Duodenal mucosa (tissue), 2 donors: ENCODE results near the gene VPS37D.

Source experiments
- H3K27ac ChIP-seq: one replicate; pipeline ENCODE4 v1.7.0; 2013; ENCODE audit warnings: low read depth, low read length
- H3K27me3 ChIP-seq, 2 donors: one replicate each; pipeline ENCODE4 v1.7.0; 2013; ENCODE audit warnings: low read length in 2 of 2, control low read depth in 1 of 2; ENCODE audit not compliant: insufficient read depth in 2 of 2, control insufficient read depth in 1 of 2
- H3K36me3 ChIP-seq, 2 donors: one replicate each; pipeline ENCODE4 v1.7.0; 2013; ENCODE audit warnings: low read length in 2 of 2, control low read depth in 1 of 2; ENCODE audit not compliant: insufficient read depth in 2 of 2, control insufficient read depth in 1 of 2
- H3K4me1 ChIP-seq, 2 donors: one replicate each; pipeline ENCODE4 v1.7.0; 2013; ENCODE audit warnings: low read length in 2 of 2, control low read depth in 1 of 2; ENCODE audit not compliant: insufficient read depth in 2 of 2, control insufficient read depth in 1 of 2
- H3K4me3 ChIP-seq, 2 donors: one replicate each; pipeline ENCODE4 v1.7.0; 2013; ENCODE audit warnings: low read length in 2 of 2, low read depth in 1 of 2
- H3K9ac ChIP-seq, 2 donors: one replicate each; pipeline ENCODE4 v1.7.0; 2013; ENCODE audit warnings: low read length in 2 of 2, low read depth in 1 of 2
- H3K9me3 ChIP-seq, 2 donors: one replicate each; pipeline ENCODE4 v1.7.0; 2013; ENCODE audit warnings: low read length in 2 of 2, control low read depth in 1 of 2; ENCODE audit not compliant: control insufficient read depth in 1 of 2

VPS37D gene

DNA sequence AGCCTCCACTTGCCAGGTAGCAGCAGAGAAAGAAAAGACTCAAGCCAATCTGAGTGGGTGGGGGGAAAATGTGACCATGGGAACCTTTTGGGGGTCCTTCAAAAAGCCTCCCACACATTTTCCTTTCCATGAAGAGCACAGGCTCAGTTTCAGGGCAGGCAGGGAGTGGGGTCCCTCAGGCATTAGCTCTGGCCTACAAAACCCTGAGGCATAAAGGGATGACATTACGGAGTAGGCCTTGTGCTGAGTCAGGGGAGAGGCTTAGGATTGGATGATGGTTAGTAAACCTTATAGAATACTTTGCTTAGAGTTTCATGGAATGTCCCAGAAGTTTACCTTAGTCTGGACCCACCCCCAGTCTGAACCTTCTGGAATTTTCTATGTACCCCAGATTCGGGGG, 12.1 kb downstream of the VPS37D start:
- Histone ChIP-seq H3K9me3 (no peaks in the 10 kb centered on the region), H3K36me3 (peaks cover 0 to 13% of the 10 kb centered on the region in 2 donors), H3K4me1 (peaks cover 16 to 24% of the 10 kb centered on the region in 2 donors), H3K27me3 (no peaks in the 10 kb centered on the region), H3K27ac (no peak overlapping the region), H3K9ac (no peak overlapping the region), H3K4me3 (no peak overlapping the region)

DNA sequence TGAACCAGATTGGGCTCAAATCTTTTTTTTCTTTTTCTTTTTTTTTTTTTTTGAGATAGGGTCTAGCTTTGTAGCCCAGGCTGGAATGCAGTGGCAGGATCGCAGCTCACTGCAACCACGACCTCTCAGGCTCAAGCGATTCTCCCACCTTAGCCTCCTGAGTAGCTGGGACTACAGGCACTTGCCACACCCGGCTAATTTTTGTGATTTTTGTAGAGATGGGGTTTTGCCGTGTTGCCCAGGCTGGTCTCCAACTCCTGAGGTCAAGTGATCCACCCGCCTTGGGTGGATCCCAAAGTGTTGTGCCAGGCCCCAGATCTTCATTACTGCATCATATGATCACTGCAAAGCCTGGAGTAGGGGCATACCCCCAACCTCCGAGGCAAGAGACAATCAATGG, 12.9 kb downstream of the VPS37D start:
- H3K4me3 ChIP-seq, result no peak overlapping the region
- H3K9ac ChIP-seq, result no peak overlapping the region
- H3K4me1 ChIP-seq, result peaks cover 16 to 24% of the 10 kb centered on the region in 2 donors

DNA sequence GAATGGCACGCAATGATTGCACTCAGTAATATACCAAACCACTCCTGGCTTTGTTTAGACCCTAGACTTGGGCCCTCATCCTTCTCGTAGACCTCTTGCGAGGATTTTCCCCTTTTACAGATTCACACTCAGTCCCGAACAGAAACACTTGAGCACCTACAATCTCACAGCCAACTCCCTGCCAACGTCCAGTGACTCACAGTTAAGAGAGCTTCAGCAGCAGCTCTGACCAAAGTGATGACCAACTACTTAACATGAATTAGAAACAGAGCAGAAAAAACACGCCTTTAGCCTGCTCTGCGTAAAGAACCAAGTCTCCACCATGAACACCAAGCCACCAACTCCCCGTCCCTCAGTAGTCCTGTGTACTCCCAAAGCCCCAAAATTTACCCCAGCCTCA, 13.4 kb downstream of the VPS37D start:
- peaks cover 16 to 24% of the 10 kb centered on the region in 2 donors for H3K4me1 ChIP-seq
- no peak overlapping the region for H3K27ac ChIP-seq
- H3K9ac ChIP-seq, result no peak overlapping the region
- no peaks in the 10 kb centered on the region for H3K9me3 ChIP-seq
- H3K27me3 ChIP-seq, result no peaks in the 10 kb centered on the region
- H3K36me3 ChIP-seq, result peaks cover 0 to 13% of the 10 kb centered on the region in 2 donors
- peak overlapping the region in 1 of 2 donors; percentile 99 for H3K4me3 ChIP-seq

More for the DNA sequence above, 12.9 kb downstream of the VPS37D start:
- peaks cover 0 to 13% of the 10 kb centered on the region in 2 donors for H3K36me3 ChIP-seq
- no peaks in the 10 kb centered on the region for H3K9me3 ChIP-seq
- H3K27ac ChIP-seq, result no peak overlapping the region
- no peaks in the 10 kb centered on the region for H3K27me3 ChIP-seq

DNA sequence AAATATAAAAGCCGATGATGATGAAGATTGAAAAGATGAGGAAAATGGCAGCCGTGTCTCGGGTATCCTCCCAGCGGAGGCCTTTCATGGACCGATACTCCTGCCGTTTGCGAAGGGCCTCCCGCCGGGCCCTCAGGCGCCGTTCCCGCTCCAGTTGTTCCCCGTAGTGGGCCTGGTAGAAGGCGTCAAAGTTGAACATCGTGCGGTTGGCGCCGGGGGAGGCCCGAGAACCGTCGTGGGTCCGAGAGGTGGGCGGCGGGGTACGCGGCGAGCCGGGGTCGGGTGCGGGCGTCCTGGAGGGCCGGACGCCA, 15.1 kb downstream of the VPS37D start:
- Histone ChIP-seq H3K4me1 (peaks cover 16 to 24% of the 10 kb centered on the region in 2 donors), H3K9ac (peak overlapping the region; percentile 87 to 90), H3K36me3 (peaks cover 5 to 26% of the 10 kb centered on the region in 2 donors), H3K27me3 (no peaks in the 10 kb centered on the region), H3K9me3 (no peaks in the 10 kb centered on the region), H3K4me3 (peak overlapping the region; percentile 91 to 99), H3K27ac (peak overlapping the region; percentile 71)

DNA sequence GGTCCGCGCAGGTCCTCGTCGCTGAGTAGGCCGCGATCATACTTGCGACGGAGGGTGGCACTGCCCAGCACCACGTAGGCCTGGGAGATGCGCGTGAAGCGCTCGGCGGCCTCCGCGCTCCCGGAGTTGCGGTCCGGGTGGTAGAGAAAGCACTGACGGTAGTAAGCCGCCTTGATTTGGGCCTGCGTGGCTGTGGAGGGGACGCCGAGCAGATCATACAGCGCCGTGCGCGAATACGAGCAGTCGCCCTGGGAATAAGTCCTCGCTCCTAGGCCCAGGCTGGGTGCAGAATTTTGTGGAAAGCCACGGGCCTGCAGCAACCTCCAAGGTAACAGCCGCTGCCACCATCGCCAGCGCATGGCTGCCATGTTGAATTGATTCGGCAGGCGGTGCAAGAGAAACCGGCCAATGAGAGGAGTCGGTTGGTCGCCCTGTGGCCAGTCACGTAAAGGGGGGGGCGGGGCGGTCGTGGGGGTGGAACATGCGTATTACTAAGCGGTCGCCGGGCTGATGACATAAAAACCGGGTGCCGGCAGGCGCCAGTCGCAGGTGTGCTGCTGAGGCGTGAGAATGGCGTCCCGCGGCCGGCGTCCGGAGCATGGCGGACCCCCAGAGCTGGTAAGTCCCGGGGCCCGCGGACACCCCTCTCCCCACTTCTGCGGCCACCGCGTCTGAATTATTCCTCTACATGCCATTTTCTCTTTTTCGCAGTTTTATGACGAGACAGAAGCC, 15.6 kb downstream of the VPS37D start, which contains the start of the genes BUD23 and DNAJC30:
Gene BUD23 (plus strand): TSS at position 542 of the 732 bp plus-strand sequence. CDS start 29 bp downstream, at position 571.
Gene DNAJC30 (minus strand): TSS at position 398 of the 732 bp plus-strand sequence. CDS start 30 bp downstream, at position 368.
- H3K27ac ChIP-seq, result peak within 1 kb of the TSS; percentile 71
- no peaks in the 10 kb centered on the region for H3K9me3 ChIP-seq
- H3K9ac ChIP-seq, result peak within 1 kb of the TSS; percentile 87 to 90
- peaks cover 16 to 24% of the 10 kb centered on the region in 2 donors for H3K4me1 ChIP-seq
- H3K36me3 ChIP-seq, result peaks cover 7 to 26% of the 10 kb centered on the region in 2 donors
- peak within 1 kb of the TSS; percentile 91 to 99 for H3K4me3 ChIP-seq
- no peaks in the 10 kb centered on the region for H3K27me3 ChIP-seq

DNA sequence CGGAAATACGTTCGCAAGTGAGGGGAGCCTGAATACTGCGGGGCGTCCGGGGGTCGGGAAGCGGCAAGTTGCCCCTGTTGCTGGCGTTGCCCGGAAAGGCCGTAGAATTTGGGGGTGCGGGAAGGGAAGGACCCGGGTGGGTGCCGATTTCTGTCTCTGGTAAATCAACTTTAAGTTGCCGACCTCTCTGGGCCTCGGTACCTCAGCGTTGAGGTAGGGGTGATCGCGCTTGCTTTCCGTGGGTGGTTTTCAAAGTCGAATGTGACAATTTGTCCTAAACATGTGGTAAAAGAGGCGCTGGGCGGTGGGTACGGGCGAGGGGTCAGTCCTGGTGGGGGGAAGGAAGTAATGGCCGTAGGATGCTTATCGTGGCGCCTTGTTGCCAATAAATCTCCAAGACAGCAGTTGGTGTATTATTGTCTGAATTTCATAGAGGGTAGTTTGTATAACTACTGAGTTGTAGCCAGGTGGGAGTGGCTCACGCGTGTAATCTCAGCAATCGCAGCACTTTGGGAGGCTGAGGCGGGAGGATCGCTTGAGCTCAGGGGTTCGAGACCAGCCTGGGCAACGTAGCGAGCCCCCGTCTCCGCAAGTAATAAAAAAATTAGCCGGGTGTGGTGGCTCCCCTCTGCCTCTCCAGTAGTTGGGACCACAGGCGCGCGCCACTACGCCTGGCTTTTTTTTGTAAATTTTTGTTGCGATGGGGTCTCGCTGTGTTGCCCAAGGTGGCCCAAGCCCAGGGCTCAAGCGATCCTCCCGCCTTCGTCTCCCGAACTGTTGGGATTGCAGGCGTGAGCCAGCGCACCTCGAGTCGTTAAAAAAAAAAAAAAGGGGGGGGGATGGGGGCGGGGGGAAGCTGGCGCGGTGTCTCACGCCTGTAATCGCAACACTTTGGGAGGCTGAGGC, 16.4 kb downstream of the VPS37D start:
- Histone ChIP-seq H3K27ac (peak overlapping the region; percentile 71), H3K36me3 (peaks cover 8 to 26% of the 10 kb centered on the region in 2 donors), H3K4me1 (peaks cover 16 to 24% of the 10 kb centered on the region in 2 donors), H3K9me3 (no peaks in the 10 kb centered on the region), H3K27me3 (no peaks in the 10 kb centered on the region), H3K4me3 (peak overlapping the region; percentile 91 to 99), H3K9ac (peak overlapping the region; percentile 59 to 87)

DNA sequence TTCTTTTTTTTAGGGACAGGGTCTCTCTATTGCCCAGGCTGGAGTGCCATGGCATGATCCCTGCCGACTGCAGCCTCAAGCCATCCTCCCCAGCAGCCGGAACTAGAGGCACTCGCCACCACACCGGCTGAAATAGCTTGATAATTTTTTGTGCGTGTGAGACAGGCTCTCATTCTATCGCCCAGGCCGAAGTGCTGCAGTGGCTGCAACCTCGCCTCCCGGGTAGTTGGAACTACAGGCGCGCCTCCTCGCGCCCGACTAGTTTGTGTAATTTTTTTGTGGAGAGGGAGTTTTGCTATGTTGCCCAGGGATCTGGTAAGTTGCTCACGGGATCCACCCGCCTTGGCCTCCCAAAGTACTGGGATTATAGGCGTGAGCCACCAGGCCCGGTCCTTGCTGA, 17.7 kb downstream of the VPS37D start:
- peaks cover 16 to 24% of the 10 kb centered on the region in 2 donors for H3K4me1 ChIP-seq
- H3K4me3 ChIP-seq, result no peak overlapping the region
- no peak overlapping the region for H3K9ac ChIP-seq
- H3K27me3 ChIP-seq, result no peaks in the 10 kb centered on the region
- no peak overlapping the region for H3K27ac ChIP-seq
- H3K9me3 ChIP-seq, result no peaks in the 10 kb centered on the region
- peaks cover 11 to 34% of the 10 kb centered on the region in 2 donors for H3K36me3 ChIP-seq

DNA sequence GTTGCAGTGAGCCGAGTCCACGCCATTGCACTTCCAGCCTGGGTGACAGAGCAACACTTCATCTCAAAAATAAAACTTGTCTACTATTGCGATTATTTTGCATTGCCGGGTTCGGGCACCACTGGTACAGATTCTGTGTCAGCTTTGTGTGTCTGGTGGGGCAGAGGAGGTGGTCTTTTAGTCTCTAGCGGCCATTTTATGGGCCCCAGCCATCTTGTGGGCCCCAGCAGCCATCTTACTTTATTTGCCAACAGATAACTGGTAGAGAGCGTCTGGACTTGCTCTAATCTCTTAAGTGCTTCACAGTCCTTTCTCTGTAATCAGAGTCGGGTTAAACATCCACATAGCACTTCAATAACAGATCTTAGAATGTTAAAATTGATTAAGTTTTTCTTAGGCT, 20.7 kb downstream of the VPS37D start:
- H3K4me1 ChIP-seq, result peaks cover 0 to 4% of the 10 kb centered on the region in 2 donors
- H3K36me3 ChIP-seq, result peaks cover 25 to 64% of the 10 kb centered on the region in 2 donors
- no peaks in the 10 kb centered on the region for H3K9me3 ChIP-seq
- no peaks in the 10 kb centered on the region for H3K27me3 ChIP-seq
- H3K4me3 ChIP-seq, result no peak overlapping the region
- no peak overlapping the region for H3K27ac ChIP-seq
- H3K9ac ChIP-seq, result no peak overlapping the region

DNA sequence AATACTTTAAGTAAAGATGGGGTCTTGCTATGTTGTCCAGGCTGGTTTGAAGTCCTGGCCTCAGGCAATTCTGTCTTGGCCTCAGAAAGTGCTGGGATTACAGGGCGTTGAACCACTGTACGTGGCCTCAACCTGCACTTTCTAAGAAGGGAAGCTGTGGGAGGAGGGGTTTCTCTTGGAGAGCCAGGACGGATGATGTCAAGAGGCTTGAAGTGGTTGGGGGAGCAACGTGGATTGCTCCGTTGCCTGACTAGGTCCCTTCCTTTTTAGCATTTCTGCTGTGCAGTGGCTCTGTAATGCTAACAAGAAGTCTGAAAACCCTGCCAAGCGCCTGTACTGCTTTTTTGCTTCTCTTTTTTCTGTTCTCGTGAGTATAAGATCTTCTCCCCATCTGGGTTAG, 23.0 kb downstream of the VPS37D start:
- Histone ChIP-seq H3K27me3 (no peaks in the 10 kb centered on the region), H3K4me3 (no peak overlapping the region), H3K36me3 (peaks cover 38 to 87% of the 10 kb centered on the region in 2 donors), H3K27ac (no peak overlapping the region), H3K4me1 (no peaks in the 10 kb centered on the region), H3K9me3 (no peaks in the 10 kb centered on the region), H3K9ac (no peak overlapping the region)

DNA sequence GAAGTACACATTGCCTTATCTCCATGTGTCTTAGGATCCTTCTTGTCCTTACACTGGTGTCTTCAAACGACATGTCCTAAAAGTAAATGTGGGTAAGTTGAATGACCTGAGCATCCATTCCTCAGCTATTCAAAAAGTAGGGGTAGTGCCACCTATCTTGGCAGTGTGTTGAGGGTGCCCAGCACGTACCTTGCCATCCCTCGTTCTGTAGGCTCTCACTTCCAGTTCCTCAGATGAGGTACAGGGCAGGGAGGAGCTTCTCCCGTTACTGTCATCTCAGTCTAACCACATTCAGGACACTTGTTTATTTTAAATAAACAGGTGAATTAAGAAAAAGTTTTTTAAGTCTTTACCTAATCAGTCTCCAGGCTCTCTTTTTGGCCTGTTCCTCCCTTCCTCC, 28.7 kb downstream of the VPS37D start:
- Histone ChIP-seq H3K36me3 (peaks cover 42 to 76% of the 10 kb centered on the region in 2 donors), H3K27me3 (no peaks in the 10 kb centered on the region), H3K9ac (no peak overlapping the region), H3K27ac (no peak overlapping the region), H3K9me3 (no peaks in the 10 kb centered on the region), H3K4me3 (no peak overlapping the region), H3K4me1 (no peaks in the 10 kb centered on the region)
